Fibroblast of lung (primary cell): Measurements from ENCODE around the gene S100A2. TPM values are rescaled to one million over a fixed set of nuclear protein-coding genes. Genes with fewer than 3 reads are reported as not detected.
A peak's percentile ranks its signal among the peaks of the same experiment; 100 is the strongest.

Source experiments
- DNase-seq, 2 donors: peaks; one replicate each; pipeline versions ENCODE4 v3.0.0 to v3.0.0-alpha.2; 2010; ENCODE audit warnings: low read depth in 2 of 2
- H2AFZ ChIP-seq: 2 replicates; pipeline ENCODE4 v1.5.1; 2012; ENCODE audit warnings: low read length, control low read depth, inconsistent platforms
- H3K27ac ChIP-seq: 2 replicates; pipeline ENCODE4 v1.5.1; 2011; ENCODE audit warnings: low read length, control low read depth; ENCODE audit not compliant: insufficient read depth
- H3K27me3 ChIP-seq: 2 replicates; pipeline ENCODE4 v1.5.1; 2011; ENCODE audit warnings: mild to moderate bottlenecking, low read length; ENCODE audit not compliant: control insufficient read depth, insufficient read depth
- H3K36me3 ChIP-seq: 2 replicates; pipeline ENCODE4 v1.5.1; 2011; ENCODE audit warnings: low read length; ENCODE audit not compliant: control insufficient read depth, insufficient read depth
- H3K4me1 ChIP-seq: 2 replicates; pipeline ENCODE4 v1.5.1; 2011; ENCODE audit warnings: low read length; ENCODE audit not compliant: control insufficient read depth, insufficient read depth; ENCODE audit errors: extremely low read depth
- H3K4me2 ChIP-seq: 2 replicates; pipeline ENCODE4 v1.5.1; 2011; ENCODE audit warnings: low read length, control low read depth; ENCODE audit not compliant: insufficient read depth; ENCODE audit errors: extremely low read depth
- H3K4me3 ChIP-seq, 4 experiments: fragments of 200-600 bp in 1 of 4; sonication (generic) in 1 of 4; replicated peaks in 1 of 4; 2 replicates each; pipeline ENCODE4 v1.5.1; 2011 to 2016; ENCODE audit warnings: low read length in 4 of 4, low read depth in 3 of 4, mild to moderate bottlenecking in 3 of 4, control low read depth in 2 of 4, inconsistent platforms in 1 of 4, mixed read lengths in 1 of 4; ENCODE audit not compliant: insufficient read depth in 1 of 4; ENCODE audit errors: control extremely low read depth in 1 of 4
- H3K79me2 ChIP-seq: 2 replicates; pipeline ENCODE4 v1.5.1; 2012; ENCODE audit warnings: mild to moderate bottlenecking, low read length, inconsistent platforms; ENCODE audit not compliant: control insufficient read depth, insufficient read depth
- H3K9ac ChIP-seq: 2 replicates; pipeline ENCODE4 v1.5.1; 2011; ENCODE audit warnings: mild to moderate bottlenecking, low read length, control low read depth; ENCODE audit not compliant: insufficient read depth
- H3K9me3 ChIP-seq: 2 replicates; pipeline ENCODE4 v1.5.1; 2012; ENCODE audit warnings: low read depth, low read length; ENCODE audit not compliant: control insufficient read depth, insufficient read depth
- H4K20me1 ChIP-seq: 2 replicates; pipeline ENCODE4 v1.5.1; 2011; ENCODE audit warnings: low read length; ENCODE audit not compliant: control insufficient read depth, insufficient read depth; ENCODE audit errors: extremely low read depth
- CTCF ChIP-seq, 2 donors: IDR thresholded peaks in 1 of 2; conservative IDR thresholded peaks in 1 of 2; 1 replicate in 1 of 2; 2 replicates in 1 of 2; pipeline ENCODE4 v1.5.1; 2011 to 2012; ENCODE audit warnings: low read length in 2 of 2, control low read depth in 1 of 2, inconsistent platforms in 1 of 2, low read depth in 1 of 2, mild to moderate bottlenecking in 1 of 2
- EZH2 ChIP-seq: IDR thresholded peaks from 2 replicates; pipeline ENCODE4 v1.5.1; 2012; ENCODE audit warnings: low read length, control low read depth, mild to moderate bottlenecking; ENCODE audit errors: missing control alignments
- polyA plus RNA-seq, 2 donors: library from polyadenylated mRNA; depleted of rRNA in 1 of 2; stranded (reverse) in 1 of 2; unstranded in 1 of 2; fragments of >200 nt; gene quantifications; 2 replicates each; pipeline ENCODE4 v1.2.1, GENCODE V29; 2011 to 2012; ENCODE audit warnings: missing spikeins in 1 of 2
- total RNA-seq: library from RNA; depleted of rRNA; stranded (reverse); fragments of >200 nt; gene quantifications from 2 replicates; pipeline ENCODE4 v1.2.1, GENCODE V29; 2014

The S100A2 gene
- total and polyA plus RNA-seq, 2 donors (not counting 1 experiment from before 2014, with no cell fraction given): 3.6 to 4.8 TPM

- Histone ChIP-seq H3K27ac (peak overlapping the region; percentile 60), H3K4me2 (no peak overlapping the region), H3K9ac (no peak overlapping the region), H2AFZ (no peak overlapping the region), H3K36me3 (no peaks in the 10 kb centered on the region), H3K9me3 (no peaks in the 10 kb centered on the region), H3K4me1 (peaks cover 17% of the 10 kb centered on the region), H3K27me3 (no peaks in the 10 kb centered on the region), H3K4me3 (no peak overlapping the region), H3K79me2 (no peaks in the 10 kb centered on the region), H4K20me1 (no peaks in the 10 kb centered on the region)
- TF ChIP-seq EZH2 (no peak), CTCF (conservative IDR thresholded peaks at IDR 0.05 in 1 of 2, IDR thresholded peaks at IDR 0.05 in 1 of 2; ENCODE audit: low read depth in 1 of 2, low read length in 2 of 2) (no peak)
- peak; percentile 42 to 50 for DNase-seq
Observed at GRCh38 chr1:153573351-153573750, 7.7 kb upstream of the S100A2 start.

- H3K79me2 ChIP-seq: no peaks in the 10 kb centered on the region
- H3K27me3 ChIP-seq: no peaks in the 10 kb centered on the region
- peak overlapping the region; percentile 68 for H3K4me2 ChIP-seq
- no peak overlapping the region for H3K9ac ChIP-seq
- H3K9me3 ChIP-seq: no peaks in the 10 kb centered on the region
- H3K4me1 ChIP-seq: peaks cover 21% of the 10 kb centered on the region
- H3K27ac ChIP-seq: peak overlapping the region; percentile 60
- peak overlapping the region; percentile 62 for H2AFZ ChIP-seq
- TF ChIP-seq CTCF (conservative IDR thresholded peaks at IDR 0.05 in 1 of 2, IDR thresholded peaks at IDR 0.05 in 1 of 2; ENCODE audit: low read depth in 1 of 2, low read length in 2 of 2): peak; percentile 87 to 95
- TF ChIP-seq EZH2: no peak
- DNase-seq: peak; percentile 78 to 88
- no peak overlapping the region for H3K4me3 ChIP-seq
- no peaks in the 10 kb centered on the region for H3K36me3 ChIP-seq
- H4K20me1 ChIP-seq: no peaks in the 10 kb centered on the region
Observed at GRCh38 chr1:153572569-153573015, 6.9 kb upstream of the S100A2 start.

GRCh38 chr1:153571706-153572105 is 6.1 kb upstream of the S100A2 start:
- DNase-seq: no peak
- Histone ChIP-seq H3K27me3 (no peaks in the 10 kb centered on the region), H3K9ac (no peak overlapping the region), H3K79me2 (no peaks in the 10 kb centered on the region), H4K20me1 (no peaks in the 10 kb centered on the region), H3K27ac (peak overlapping the region; percentile 22), H3K4me3 (no peak overlapping the region), H3K36me3 (no peaks in the 10 kb centered on the region), H2AFZ (peak overlapping the region; percentile 26), H3K4me2 (no peak overlapping the region), H3K4me1 (peaks cover 27% of the 10 kb centered on the region), H3K9me3 (no peaks in the 10 kb centered on the region)
- no peak for TF ChIP-seq EZH2
- no peak for TF ChIP-seq CTCF (conservative IDR thresholded peaks at IDR 0.05 in 1 of 2, IDR thresholded peaks at IDR 0.05 in 1 of 2; ENCODE audit: low read depth in 1 of 2, low read length in 2 of 2)
